HG02678 (cell line): ENCODE results near the gene LRP11.
"Not testable (repeated sequence)": the region's sequence is repeated elsewhere in the genome, so short reads cannot be mapped to it uniquely, and the experiment has no call there.

Source experiments
- ATAC-seq: cut with Tn5 transposase; IDR thresholded peaks from one replicate; pipeline ENCODE4 v1.9.1; 2021; ENCODE audit warnings: mild to moderate bottlenecking, moderate library complexity; ENCODE audit not compliant: unreplicated experiment

The LRP11 gene

DNA sequence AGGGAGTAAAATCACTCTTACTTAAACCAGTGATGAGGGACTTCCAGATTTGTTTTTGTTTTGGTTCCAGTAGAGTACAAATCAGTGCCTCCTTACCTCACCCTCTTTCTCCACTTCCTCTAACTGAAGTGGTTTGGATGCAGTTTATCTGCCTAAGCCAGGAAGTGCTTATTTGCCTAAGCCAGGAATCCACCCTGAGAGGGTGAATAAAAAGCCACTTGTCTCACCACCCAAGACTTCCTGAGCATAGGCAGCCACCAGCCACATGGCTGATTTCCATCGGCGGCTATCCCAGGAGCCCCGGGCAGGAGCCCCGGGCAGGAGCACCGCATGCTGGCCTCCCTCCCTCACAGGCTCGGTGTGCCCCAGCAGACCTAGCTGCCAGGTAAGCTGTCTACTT, 12.0 kb downstream of the LRP11 start:
- ATAC-seq, result no peak

DNA sequence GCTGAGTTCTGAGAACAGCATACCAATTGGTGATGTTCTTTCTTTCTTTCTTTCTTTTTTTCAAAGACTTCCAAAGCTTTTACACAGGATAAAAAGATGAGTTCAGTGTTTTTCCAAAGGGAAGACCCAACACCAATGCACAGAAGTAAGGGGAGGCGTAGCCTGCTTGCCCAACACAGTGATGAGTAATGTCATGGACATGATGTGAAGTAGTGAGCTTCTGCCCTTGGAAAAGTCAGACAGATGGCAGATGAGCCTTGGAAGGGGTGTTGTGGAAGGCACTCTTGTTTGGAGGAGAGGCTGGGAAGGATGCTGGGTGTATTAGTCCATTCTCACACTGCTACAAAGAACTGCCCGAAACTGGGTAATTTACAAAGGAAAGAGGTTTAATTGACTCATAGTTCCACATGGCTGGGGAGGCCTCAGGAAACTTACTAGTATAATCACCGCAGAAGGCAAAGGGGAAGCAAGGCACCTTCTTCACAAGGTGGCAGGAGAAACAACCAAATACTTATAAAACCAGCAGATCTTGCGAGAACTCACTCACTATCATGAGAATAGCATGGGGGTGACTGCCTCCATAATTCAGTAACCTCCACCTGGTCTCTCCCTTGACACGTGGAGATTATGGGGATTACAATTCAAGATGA, 12.6 kb downstream of the LRP11 start:
- ATAC-seq, result no peak

DNA sequence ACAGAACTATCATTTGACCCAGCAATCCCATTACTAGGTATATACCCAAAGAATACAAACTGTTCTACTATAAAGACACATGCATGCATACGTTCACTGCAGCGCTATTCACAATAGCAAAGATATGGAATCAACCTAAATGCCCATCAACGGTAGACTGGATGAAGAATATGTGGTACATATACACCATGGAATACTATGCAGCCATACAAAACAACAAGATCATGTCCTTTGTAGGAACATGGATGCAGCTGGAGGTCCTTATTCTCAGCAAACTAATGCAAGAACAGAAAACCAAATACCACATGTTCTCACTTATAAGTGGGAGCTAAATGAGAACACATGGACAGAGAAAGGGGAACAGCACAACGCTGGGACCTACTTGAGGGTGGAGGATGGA, 15.8 kb downstream of the LRP11 start:
- not testable (repeated sequence) for ATAC-seq

DNA sequence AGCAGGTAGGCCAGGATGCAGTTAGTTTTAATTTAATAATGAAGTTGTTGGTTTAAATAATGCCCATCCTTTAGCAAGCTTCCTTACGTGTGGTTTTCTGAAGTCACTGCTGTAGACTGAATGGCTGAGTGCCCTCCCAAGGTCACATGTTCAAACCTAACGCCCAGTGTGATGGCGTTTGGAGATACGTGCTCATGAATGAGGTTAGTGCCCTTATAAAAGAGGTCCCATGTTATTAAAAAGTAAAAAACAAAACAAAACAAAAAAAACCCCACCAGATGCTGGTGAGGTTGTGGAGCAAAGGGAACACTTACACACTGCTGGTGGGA, 16.3 kb downstream of the LRP11 start:
- no peak for ATAC-seq

DNA sequence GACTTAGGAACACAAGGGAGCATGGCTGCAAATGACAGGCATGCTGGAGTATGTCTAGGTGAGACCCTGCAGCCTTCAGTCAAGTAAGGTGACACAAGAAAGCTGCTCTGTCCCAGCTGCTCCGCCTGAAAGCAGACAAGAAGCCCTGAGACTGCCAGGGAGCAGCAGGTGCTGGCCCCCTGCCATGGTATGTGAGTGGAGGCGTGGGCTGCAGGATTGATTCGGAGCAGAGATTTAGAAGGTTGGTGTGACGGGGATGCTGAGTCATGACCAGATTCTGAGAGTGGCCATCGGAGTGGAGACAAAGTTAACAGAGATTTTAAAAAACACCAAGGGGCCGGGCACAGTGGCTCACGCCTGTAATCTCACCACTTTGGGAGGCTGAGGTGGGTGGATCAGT, 17.8 kb downstream of the LRP11 start:
- ATAC-seq, result no peak

DNA sequence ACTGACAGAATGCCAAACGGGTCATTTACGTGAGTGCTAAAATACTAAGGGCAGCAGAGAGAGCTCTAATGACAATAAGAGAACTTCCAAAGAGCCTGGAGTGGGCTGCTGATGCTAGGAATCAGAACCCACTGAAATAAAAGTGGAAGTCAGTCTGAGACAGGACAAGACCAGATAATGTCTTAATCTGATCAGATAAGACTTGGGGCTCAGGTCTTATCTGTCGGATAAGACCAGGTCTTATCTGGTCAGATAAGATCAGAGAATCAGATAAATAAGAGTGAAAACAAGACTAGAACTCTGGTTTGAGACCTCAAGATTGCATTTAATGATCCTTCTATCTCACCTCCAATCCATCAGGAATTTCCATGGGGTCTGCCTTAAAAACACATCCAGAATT, 18.6 kb downstream of the LRP11 start:
- no peak for ATAC-seq

DNA sequence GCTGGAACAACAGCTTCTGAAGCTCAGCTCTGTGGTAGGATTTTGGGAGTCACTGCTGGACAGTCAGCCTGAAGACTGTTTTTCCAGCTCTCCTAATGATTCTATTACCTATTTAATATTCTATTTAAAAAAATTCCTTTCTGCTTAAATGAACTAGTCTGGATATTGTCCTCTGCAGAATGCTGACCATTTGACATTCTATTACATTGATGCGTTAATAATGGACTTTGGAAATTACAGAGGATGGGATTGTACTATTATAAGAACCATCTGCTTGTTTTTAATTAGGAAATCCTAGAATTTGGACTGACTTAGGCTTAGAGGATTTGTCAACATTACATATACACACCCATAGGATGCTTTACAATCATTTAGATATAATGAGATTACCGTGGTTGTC, 19.7 kb downstream of the LRP11 start:
- no peak for ATAC-seq

DNA sequence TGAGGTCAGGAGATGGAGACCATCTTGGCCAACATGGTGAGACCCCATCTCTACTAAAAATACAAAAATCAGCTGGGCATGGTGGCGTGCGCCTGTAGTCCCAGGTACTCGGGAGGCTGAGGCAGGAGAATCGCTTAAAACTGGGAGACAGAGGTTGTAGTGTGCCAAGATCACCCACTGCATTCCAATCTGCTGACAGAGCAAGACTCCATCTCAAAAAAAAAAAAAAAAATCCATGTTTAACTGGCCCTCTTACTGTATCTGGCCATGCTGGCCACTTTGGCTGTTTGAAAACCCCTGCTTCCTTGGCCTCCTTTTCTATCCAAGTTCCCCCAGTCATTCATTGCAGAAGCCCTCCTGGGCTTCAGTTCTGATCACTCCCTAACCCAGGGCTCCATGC, 20.1 kb downstream of the LRP11 start:
- not testable (repeated sequence) for ATAC-seq

DNA sequence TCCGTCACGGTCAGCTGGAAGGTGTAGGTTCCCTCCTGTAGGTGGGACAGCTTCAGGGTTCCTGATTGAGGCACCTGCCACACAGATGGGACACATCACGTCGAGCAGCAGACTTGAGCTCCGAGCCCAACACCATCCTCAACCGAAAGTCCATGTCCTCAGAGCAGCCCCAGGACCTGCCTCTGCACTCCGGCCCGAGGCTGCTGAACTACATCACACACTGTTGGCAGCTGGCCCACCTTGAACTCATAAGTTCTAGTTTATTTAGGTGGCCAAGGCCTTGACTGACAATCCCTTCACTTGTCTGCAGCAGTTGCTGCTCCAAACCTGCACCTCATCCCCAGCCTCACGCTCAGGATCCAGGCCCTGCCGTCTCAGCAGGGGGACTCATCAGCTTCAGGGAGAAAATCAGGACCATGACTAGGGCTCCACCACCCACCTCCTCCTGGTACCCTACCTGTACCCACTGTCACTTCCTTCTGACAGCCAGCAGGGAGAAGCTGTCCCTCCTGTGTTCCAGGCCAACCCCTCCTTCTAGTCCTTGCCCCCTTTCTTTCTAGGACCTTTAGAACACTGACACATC, 21.0 kb downstream of the LRP11 start:
- ATAC-seq, result no peak

DNA sequence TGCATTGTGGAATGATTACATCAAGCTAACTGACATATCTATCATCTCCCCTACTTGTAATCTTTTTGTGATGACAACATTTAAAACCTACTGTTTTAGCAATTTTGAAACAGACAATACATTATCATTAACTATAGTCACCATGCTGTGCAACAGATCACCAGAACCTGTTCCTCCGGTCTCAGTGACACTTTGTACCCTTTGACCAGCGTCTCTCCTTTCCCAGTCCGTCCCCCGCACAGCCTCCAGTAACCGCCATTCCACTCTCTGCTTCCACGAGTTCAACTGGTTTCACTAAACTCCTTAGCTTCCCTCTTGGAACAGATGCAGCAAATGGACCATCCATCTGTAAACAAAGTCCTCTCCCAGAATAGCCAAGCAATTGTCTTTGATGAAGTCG, 21.8 kb downstream of the LRP11 start:
- ATAC-seq, result no peak

DNA sequence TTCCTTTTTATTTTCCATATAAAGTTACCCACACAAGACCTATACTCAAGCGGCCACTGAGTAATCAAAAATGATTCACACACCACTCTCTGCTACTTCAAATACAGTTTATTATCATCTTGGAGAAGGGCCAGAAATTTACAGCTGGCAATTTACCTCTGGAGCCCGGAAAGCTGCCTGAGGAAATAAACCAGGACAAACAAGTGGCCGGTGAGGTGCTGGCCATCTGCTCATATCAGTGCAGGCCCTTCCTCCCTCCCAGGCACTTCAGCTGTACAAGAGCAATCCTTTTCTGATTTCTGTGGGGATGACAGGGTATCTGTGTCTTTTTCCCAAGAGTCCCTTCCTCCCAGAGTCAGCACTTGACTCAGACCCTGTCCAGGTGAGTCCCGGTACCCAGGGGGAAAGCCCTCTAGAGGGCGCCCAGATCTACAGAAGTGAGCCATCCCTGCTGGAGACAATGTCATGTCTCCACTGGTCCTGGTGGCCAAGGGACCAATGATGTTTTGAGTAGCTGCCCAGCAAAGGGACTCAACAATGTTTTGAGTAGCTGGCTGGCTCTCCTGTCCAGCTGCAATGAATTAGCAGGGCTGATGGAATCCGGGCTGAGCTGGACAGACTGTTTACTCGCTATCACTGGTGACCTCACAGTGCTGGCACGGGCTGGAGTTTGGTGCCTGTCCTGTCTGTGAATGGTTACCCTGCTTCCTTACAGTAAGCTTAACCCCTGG, 23.6 kb downstream of the LRP11 start:
- ATAC-seq, result no peak

DNA sequence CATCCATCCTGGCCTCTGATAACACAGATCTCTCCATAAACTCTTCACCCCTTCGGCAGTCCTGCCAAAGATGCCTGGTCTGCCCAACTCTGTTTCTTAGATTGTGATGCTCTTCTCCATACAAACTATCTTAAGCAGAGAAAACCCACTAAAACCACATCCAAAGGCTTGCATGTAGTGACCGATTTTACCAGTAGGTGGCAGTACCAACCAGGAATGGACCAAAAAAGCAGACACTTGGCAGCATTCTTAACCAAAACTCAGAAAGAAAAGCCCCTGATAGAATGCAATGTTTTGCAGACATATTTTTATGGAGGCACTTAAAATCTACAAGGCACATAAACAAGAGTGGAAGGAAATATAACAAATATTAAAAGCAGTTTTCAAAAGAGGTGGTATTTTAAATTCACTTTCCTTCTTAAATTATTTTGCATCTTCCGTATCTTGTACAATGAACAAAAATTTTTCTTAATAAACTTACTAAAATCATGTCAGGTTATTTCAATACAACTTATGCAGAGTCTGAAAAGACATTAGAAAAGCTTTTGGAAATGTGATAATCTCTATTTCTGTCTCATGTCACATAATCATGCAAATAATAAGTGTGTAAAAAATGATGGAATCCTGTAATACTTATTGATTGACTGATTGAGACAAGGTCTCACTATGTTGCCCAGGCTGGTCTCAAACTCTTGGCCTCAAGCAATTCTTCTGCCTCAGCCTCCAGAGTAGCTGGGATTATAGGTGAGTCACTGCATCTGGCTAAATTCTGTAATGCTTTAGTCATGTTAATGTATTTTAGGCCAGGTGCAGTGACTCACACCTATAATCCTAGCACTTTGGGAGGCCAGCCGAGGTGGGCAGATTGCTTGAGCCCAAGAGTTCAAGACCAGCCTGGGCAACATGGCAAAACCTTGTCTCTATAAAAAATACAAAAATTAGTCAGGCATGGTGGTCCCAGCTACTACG, 29.4 kb downstream of the LRP11 start:
- no peak for ATAC-seq

DNA sequence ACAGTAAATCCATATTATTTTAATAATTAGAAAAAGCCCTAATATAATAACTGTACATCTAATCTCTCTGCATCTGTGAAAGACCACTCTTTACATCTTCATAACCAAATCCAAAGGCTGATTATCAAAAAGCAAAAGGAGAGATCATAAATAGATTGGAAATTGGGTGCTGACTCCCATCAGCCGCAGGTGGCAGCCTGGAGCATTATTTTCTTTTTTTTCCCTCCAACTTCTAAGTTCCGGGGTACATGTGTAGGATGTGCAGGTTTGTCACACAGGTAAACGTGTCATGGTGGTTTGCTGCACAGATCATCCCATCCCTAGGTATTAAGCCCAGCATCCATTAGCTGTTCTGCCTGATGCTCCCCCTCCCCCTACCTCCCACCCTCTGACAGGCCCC, 30.5 kb downstream of the LRP11 start:
- ATAC-seq, result no peak

DNA sequence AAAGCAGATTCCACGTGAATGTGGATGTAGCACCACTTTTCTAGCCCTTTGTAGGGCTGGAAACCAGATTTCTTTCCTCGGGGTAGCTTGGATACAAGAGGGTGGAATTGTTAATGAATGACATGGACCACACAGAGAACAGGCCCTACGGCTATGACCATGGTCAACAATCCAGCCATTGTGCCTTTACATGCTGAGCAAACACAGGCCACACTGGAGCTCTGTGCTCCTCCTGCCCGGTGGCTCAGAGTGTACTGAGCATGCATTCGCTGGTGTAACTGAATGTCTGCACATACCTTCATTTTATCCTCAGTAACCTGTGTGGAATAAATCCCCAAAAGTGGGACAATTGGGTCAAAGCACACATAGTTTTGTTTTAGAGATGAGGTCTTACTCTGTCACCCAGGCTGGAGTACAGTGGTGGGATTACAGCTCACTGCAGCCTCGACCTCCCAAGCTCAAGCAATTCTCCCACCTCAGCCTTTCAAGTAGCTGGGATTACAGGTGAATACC, 32.8 kb downstream of the LRP11 start:
- ATAC-seq, result no peak

DNA sequence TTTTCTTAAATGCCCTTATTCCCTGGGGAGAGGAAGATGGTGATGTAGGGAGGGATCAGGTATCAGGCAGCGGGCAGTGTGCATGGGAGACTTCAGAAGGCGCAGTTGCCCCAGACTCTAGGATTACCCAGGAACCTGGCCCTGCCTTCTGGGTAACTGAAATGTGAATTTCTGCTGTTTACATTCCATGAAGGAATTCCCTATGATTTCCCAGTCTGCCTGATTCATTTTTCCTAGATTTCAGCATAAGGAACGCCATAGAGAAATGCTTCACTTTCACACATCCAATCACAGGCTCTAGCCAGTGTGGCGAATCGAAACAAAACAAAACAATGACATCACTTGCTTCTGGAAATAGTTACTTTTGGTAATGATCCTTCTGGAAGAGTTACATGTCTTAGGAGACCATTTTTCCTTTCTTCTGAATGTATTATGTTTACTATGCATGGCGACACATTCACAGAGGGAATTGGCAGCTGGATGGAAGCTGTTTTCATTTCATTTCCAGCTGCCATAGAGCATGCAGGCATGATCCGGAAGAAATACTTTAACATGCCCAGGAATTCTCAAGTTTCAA, 33.3 kb downstream of the LRP11 start:
- no peak for ATAC-seq

DNA sequence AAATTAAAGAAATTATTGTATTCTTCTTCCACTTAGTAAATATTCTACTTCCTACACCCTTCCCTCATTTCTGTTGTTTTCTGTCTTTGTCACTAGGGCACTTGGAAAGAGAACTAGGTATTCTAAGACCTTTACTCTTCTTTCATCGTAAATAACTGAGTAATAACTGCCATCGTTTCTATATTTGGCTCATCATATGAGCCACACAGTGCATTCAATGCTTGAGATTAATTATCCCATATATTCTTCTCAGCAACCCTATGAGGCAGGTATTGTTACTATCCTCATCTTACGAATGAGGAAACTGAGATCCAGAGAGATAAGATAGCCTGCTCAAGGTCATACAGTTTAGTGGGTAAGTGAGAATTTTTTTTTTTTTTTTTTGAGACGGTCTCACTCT, 38.9 kb downstream of the LRP11 start:
- ATAC-seq, result no peak

DNA sequence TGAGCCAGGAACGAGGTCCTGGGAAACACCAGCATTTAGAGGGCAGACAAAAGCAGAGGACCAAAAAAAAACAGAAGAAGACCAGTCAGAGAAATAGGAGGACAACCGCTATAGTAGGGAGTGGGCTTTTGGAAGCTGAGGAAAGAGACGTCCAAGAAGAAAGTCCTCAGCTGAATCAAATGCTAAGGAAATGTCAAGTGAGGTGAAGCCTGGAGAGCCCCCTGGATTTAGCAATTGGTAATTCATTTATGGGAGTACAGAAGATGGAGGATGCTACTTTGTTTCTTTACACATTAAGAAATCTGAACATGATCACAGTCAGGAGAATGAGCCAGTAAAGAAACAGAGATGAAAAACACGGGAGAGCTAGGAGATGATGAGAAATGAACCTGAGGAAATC, 41.1 kb downstream of the LRP11 start:
- no peak for ATAC-seq

DNA sequence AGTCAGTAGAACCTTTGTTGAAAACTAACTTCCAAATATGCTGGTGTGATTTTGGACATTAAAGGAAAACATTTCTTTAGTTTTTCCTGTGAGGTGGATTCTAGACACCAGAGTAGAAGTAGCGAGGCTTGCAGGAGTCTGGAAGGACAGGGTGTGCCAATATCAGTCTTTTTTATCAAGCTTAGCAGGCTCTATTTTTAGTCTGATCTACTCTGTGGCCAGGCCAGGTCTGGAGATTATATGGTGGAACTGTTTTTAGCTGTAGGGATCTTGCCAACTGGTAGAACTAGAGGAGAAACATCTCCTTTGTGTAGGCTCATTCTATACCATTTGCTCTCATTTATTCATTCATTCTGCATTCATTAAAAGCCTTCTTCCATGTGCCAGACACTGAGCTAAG, 42.7 kb downstream of the LRP11 start:
- no peak for ATAC-seq

DNA sequence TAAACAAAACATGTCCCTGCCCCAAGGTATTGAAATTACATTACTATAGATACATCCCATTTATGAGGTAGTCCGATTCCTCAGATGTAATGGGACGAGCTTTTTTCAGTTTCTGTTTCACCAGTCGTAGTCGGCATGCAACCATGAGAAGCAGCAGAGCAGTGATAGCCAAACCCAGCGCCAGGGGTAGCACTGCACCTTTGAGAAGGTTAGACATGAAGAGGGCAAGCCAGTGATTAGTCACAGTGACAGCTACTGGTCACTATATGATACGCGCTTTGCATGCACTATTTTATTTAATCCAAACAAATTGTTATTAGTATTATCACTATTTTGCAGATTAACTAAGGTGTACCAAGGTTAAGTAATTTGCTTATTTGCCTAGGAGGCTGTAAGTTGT, 43.7 kb downstream of the LRP11 start:
- no peak for ATAC-seq

DNA sequence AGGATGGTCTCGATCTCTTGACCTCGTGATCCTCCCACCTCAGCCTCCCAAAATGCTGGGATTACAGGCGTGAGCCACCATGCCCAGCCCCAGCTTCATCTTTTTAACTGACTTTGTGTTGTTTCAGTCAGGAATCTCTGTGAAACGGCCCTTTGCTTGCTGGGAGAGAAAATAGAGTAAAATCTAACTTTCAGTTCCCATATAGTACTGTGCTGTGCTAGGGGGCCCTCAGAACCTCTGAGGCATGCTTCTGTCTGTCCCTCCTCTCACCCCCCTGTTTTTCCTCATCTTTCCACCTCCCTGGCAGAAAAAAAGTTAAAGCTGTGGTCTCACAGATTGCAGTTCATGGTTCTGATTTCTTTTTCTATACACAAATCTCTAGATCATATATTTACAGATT, 48.4 kb downstream of the LRP11 start:
- ATAC-seq, result peak; percentile 48

DNA sequence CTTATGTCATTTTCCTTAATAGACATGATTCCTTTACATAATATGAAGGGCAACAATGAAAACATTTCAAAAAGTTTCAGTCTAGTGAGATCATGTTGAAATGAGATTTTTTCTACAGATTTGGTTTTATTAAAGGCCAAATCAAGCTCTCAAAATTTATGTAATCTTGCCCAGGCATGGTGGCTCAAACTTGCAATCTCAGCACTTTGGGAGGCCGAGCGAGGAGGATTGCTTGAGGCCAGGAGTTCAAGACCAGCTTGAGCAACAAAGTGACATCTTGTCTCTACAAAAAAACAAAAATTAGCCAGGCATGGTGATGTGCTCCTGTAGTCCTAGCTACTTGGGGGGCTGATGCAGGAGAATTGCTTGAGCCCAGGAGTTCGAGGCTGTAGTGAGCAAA, 50.8 kb downstream of the LRP11 start:
- ATAC-seq, result no peak
